ENCODE measurements around the gene SLC6A1. TPM values are rescaled to one million over a fixed set of nuclear protein-coding genes. Genes with fewer than 3 reads are reported as not detected.

SLC6A1 gene
- polyA plus RNA-seq, 2 of the 4 experiments (the other 2 are of a cell fraction): not detected

- Histone ChIP-seq H3K9me3 (no peaks in the 10 kb centered on the region), H3K27ac (no peak overlapping the region), H3K4me3 (no peak overlapping the region), H3K4me1 (peaks cover 10% of the 10 kb centered on the region; the same call in 2 of the 3 replicates), H3K4me2 (no peak overlapping the region)
- WGBS (ENCODE audit: missing lambda C conversion rate): 34% methylated on average over 8 of the region's 9 CpGs
- no peak for TF ChIP-seq CBX8 (IDR thresholded peaks at IDR 0.05)
- TF ChIP-seq NPAS2 (CRISPR knock-in tag; IDR thresholded peaks at IDR 0.05; ENCODE audit: borderline replicate concordance): no peak
- DNase-seq (ENCODE audit: low read depth in 1 of 2, low spot score in 1 of 2): no peak
- ChIA-PET CTCF (interaction anchor here (1.0 to 5.0 kb wide), 9 partner anchors 8 to 1486 kb away, joined by 3 to 20 read pairs (median 4); no protein-coding TSS in a partner anchor), POLR2A (no interaction called here)
- no peak for FAIRE-seq
- no peak for ATAC-seq
These were observed 1.1 kb downstream of the SLC6A1 start for GRCh38 chr3:10993729-10994065.

- Histone ChIP-seq H3K9me3 (no peaks in the 10 kb centered on the region), H3K27ac (no peak overlapping the region), H3K4me1 (peaks cover 12% of the 10 kb centered on the region; the same call in 2 of the 3 replicates), H3K4me2 (no peak overlapping the region), H3K4me3 (no peak overlapping the region)
- no peak for FAIRE-seq
- ChIA-PET CTCF (interaction anchor here (1.0 to 5.0 kb wide), 8 partner anchors 9 to 1485 kb away, joined by 3 to 20 read pairs (median 4); no protein-coding TSS in a partner anchor), POLR2A (no interaction called here)
- no peak for TF ChIP-seq HEYL (CRISPR knock-in tag; IDR thresholded peaks at IDR 0.05)
- DNase-seq (ENCODE audit: low read depth in 1 of 2, low spot score in 1 of 2): no peak
- 0% methylated on average over 3 of the region's 3 CpGs for WGBS (ENCODE audit: missing lambda C conversion rate)
- ATAC-seq: no peak
These were observed 1.8 kb downstream of the SLC6A1 start for GRCh38 chr3:10994306-10994705.

GRCh38 chr3:10995871-10996270, 3.3 kb downstream of the SLC6A1 start:
- FAIRE-seq: no peak
- no peaks in the 10 kb centered on the region for H3K9me3 ChIP-seq

More at GRCh38 chr3:10995871-10996270, 3.3 kb downstream of the SLC6A1 start:
- no peak for TF ChIP-seq REST (IDR thresholded peaks at IDR 0.05)
- TF ChIP-seq CBX2 (IDR thresholded peaks at IDR 0.05; ENCODE audit: borderline replicate concordance, low read depth): no peak
- no peak for TF ChIP-seq MYC (IDR thresholded peaks at IDR 0.05; ENCODE audit: borderline replicate concordance, low read length)
- TF ChIP-seq CEBPB (IDR thresholded peaks at IDR 0.05): no peak
- TF ChIP-seq ZFP36 (IDR thresholded peaks at IDR 0.05; ENCODE audit: borderline replicate concordance, partially characterized antibody): no peak
- TF ChIP-seq FOXS1 (CRISPR knock-in tag; IDR thresholded peaks at IDR 0.05): no peak
- no peak for TF ChIP-seq TFCP2L1 (CRISPR knock-in tag; IDR thresholded peaks at IDR 0.05)
- TF ChIP-seq ESRRA (IDR thresholded peaks at IDR 0.05; ENCODE audit: borderline replicate concordance, low read length): no peak
- TF ChIP-seq BHLHE40 (IDR thresholded peaks at IDR 0.05; ENCODE audit: low read depth, low read length): no peak
- TF ChIP-seq GATA3 (IDR thresholded peaks at IDR 0.05; ENCODE audit: borderline replicate concordance): no peak
- no peak for TF ChIP-seq USF2 (IDR thresholded peaks at IDR 0.05)
- no peak for TF ChIP-seq RARB (CRISPR knock-in tag; IDR thresholded peaks at IDR 0.05)
- 18% methylated on average over 8 of the region's 8 CpGs for WGBS (ENCODE audit: missing lambda C conversion rate)
- Histone ChIP-seq H3K27ac (no peak overlapping the region), H3K4me1 (peaks cover 12% of the 10 kb centered on the region), H3K4me2 (no peak overlapping the region), H3K4me3 (no peak overlapping the region)
- POLR2A ChIA-PET: no interaction called here
- CTCF ChIA-PET: interaction anchor here (2.3 kb wide), 1 partner anchor 64 kb away, joined by 8 read pairs; no protein-coding TSS in a partner anchor
- ATAC-seq: no peak
- DNase-seq (ENCODE audit: low read depth in 1 of 2, low spot score in 1 of 2): no peak

All from A549 (cell line).